Measurements from ENCODE around the gene AATF. TPM values are rescaled to one million over a fixed set of nuclear protein-coding genes. Genes with fewer than 3 reads are reported as not detected.

Gene AATF
- total and polyA plus RNA-seq, 2 of the 8 experiments (the other 6 are each of a cell fraction or from before 2014, with no cell fraction given), result 20.1 to 62.8 TPM

- Histone ChIP-seq H3K4me3 (ENCODE audit: extremely low read depth in 1 of 4, insufficient read depth in 2 of 4, low read depth in 3 of 4, low read length in 4 of 4) (no peak overlapping the region), H2BK15ac (ENCODE audit: low read length) (no peak overlapping the region), H2BK12ac (ENCODE audit: low read depth, low read length) (no peak overlapping the region), H3K9ac (replicated peaks in 1 of 4; ENCODE audit: extremely low read depth in 1 of 4, low read depth in 3 of 4, low read length in 3 of 4) (no peak overlapping the region), H3K56ac (replicated peaks; ENCODE audit: insufficient read length, low read depth, low read length) (no peak overlapping the region), H4K5ac (ENCODE audit: insufficient read length, low read depth, low read length) (no peak overlapping the region), H3K79me2 (ENCODE audit: control insufficient read depth in 1 of 2, insufficient read depth in 2 of 2, low read length in 2 of 2) (no peaks in the 10 kb centered on the region), H4K20me1 (replicated peaks in 1 of 2; ENCODE audit: control insufficient read depth in 1 of 2, insufficient read depth in 2 of 2, low read length in 2 of 2) (no peaks in the 10 kb centered on the region), H3K27me3 (replicated peaks in 1 of 4; ENCODE audit: control insufficient read depth in 3 of 4, extremely low read depth in 1 of 4, insufficient read depth in 3 of 4, low read length in 3 of 4) (no peaks in the 10 kb centered on the region), H3K23ac (ENCODE audit: insufficient read length) (no peak overlapping the region), H3K23me2 (ENCODE audit: low read depth, low read length) (no peaks in the 10 kb centered on the region), H3K79me1 (ENCODE audit: low read depth, low read length) (no peaks in the 10 kb centered on the region), H2AK5ac (ENCODE audit: low read depth, low read length) (no peak overlapping the region), H3K27ac (ENCODE audit: low read depth, low read length) (no peak overlapping the region), H3K9me3 (ENCODE audit: insufficient read depth in 2 of 2, low read depth in 1 of 2, low read length in 1 of 2) (no peaks in the 10 kb centered on the region), H2AFZ (ENCODE audit: low read length) (no peak overlapping the region), H3K4ac (replicated peaks; ENCODE audit: insufficient read length, low read depth, low read length) (no peak overlapping the region), H2BK20ac (ENCODE audit: low read length) (no peak overlapping the region), H4K8ac (ENCODE audit: extremely low read depth, insufficient read depth, low read length) (no peak overlapping the region), H3K14ac (ENCODE audit: insufficient read length) (no peak overlapping the region), H3K36me3 (ENCODE audit: control insufficient read depth in 2 of 4, insufficient read depth in 4 of 4, low read length in 3 of 4) (peaks cover 6 to 49% (median 36%) of the 10 kb centered on the region in 4 experiments; a peak in 7 of 8 replicates), H3K4me1 (replicated peaks in 1 of 4; ENCODE audit: control insufficient read depth in 3 of 4, insufficient read depth in 4 of 4, low read length in 3 of 4) (peaks cover 0 to 10% (median under 1%) of the 10 kb centered on the region in 4 experiments; a peak in 4 of 7 replicates), H4K91ac (replicated peaks; ENCODE audit: insufficient read length, low read length) (no peak overlapping the region), H2BK120ac (replicated peaks; ENCODE audit: low read depth, low read length) (no peak overlapping the region), H2BK5ac (ENCODE audit: low read depth, low read length) (no peak overlapping the region), H3K18ac (ENCODE audit: extremely low read depth, low read length) (no peak overlapping the region), H3K4me2 (ENCODE audit: insufficient read depth in 1 of 2, low read depth in 2 of 2, low read length in 2 of 2) (no peak overlapping the region)
- CTCF ChIA-PET (ENCODE audit: partially characterized antibody), result interaction anchor here (0.8 to 2.1 kb wide), 7 partner anchors 26 to 470 kb away, joined by 3 to 7 read pairs (median 4); no protein-coding TSS in a partner anchor
- no peak for DNase-seq (ENCODE audit: low read depth in 1 of 2, low spot score in 2 of 2)
- FAIRE-seq, result no peak
- POLR2A ChIA-PET (ENCODE audit: partially characterized antibody), result interaction anchor here (1.1 to 1.4 kb wide), 2 partner anchors 10 to 147 kb away, joined by 3 to 4 read pairs; no protein-coding TSS in a partner anchor
- 87% methylated on average over 3 of the region's 3 CpGs; no CpG with 5 or more reads in 1 of the 2 experiments for WGBS, 2 experiments (ENCODE audit: extremely low coverage in 1 of 2, insufficient coverage in 1 of 2, insufficient read length in 1 of 2, insufficient replicate concordance in 2 of 2, low coverage in 1 of 2, low lambda C conversion rate in 2 of 2, missing lambda C conversion rate in 1 of 2)
- TF ChIP-seq BCL11A (IDR thresholded peaks at IDR 0.05; ENCODE audit: low read depth in 2 of 2, low read length in 2 of 2) (no peak), KDM5A (IDR thresholded peaks at IDR 0.05; ENCODE audit: low read length) (no peak), HDAC6 (IDR thresholded peaks at IDR 0.05; ENCODE audit: low read depth, low read length) (no peak), RAD21 (IDR thresholded peaks at IDR 0.05 in 1 of 2, conservative IDR thresholded peaks at IDR 0.05 in 1 of 2; ENCODE audit: low read depth in 2 of 2, low read length in 2 of 2) (no peak)
Observed at GRCh38 chr17:37088459-37088858, 139.7 kb downstream of the AATF start.

All from H1 (cell line).